B cell (primary cell): ENCODE results near the gene CD8A.

Experiments
- CTCF ChIP-seq: fragments of 200-600 bp; IDR thresholded peaks from one replicate; pipeline ENCODE4 v1.8.0; 2022; ENCODE audit warnings: antibody characterized with exemption, mild to moderate bottlenecking
- EZH2 ChIP-seq: IDR thresholded peaks from 2 replicates; pipeline ENCODE4 v1.6.1; 2012; ENCODE audit warnings: borderline replicate concordance, low read depth, mild to moderate bottlenecking, moderate library complexity, low read length; ENCODE audit not compliant: insufficient read depth, poor library complexity, severe bottlenecking

- no peak for TF ChIP-seq CTCF
- TF ChIP-seq EZH2, result no peak
Observed at GRCh38 chr2:86746939-86747338, 43.8 kb downstream of the CD8A start.
